Panc1 (cell line): ENCODE results near the gene CACNA2D3. TPM values are rescaled to one million over a fixed set of nuclear protein-coding genes. Genes with fewer than 3 reads are reported as not detected.

Source experiments
- ATAC-seq: fragments of 200-7000 bp; cut with Tn5 transposase; 2 replicates; pipeline ENCODE4 v1.9.1; 2020; ENCODE audit warnings: mild to moderate bottlenecking, moderate library complexity
- BruUV-seq: library from RNA; stranded (reverse); fragments of 400-500 nt; replicated peaks from 2 replicates; lab custom pipeline; 2021; lab: Mats Ljungman, UMichigan
- CTCF ChIA-PET: fragments of 300-600 bp; sonication (Branson Sonifier 250); formaldehyde crosslinking; loops from one replicate; lab custom pipeline; 2022; ENCODE audit warnings: antibody characterized with exemption; lab: Charles Lee
- POLR2A ChIA-PET: fragments of 300-600 bp; sonication (Branson Sonifier 250); formaldehyde crosslinking; loops from one replicate; lab custom pipeline; 2022; ENCODE audit warnings: antibody characterized with exemption; lab: Charles Lee
- DNase-seq: peaks from one replicate; pipeline ENCODE4 v3.0.0-alpha.2; 2010; ENCODE audit warnings: low read depth, low spot score
- H3K27ac ChIP-seq: 2 replicates; pipeline ENCODE4 v1.5.1; 2011; ENCODE audit warnings: mild to moderate bottlenecking, low read length, inconsistent platforms
- H3K27me3 ChIP-seq: fragments of 200-500 bp; sonication (Bioruptor generic); 2 replicates; pipeline ENCODE4 v1.6.0; 2014; ENCODE audit warnings: low read length, inconsistent platforms; ENCODE audit not compliant: control insufficient read depth, insufficient read depth
- H3K36me3 ChIP-seq: fragments of 200-500 bp; sonication (Bioruptor generic); 2 replicates; pipeline ENCODE4 v1.5.1; 2014; ENCODE audit warnings: inconsistent platforms, mild to moderate bottlenecking, low read length, moderate library complexity; ENCODE audit not compliant: control insufficient read depth, insufficient read depth
- H3K4me1 ChIP-seq: 2 replicates; pipeline ENCODE4 v1.5.1; 2011; ENCODE audit warnings: inconsistent platforms, mild to moderate bottlenecking, low read length, moderate library complexity; ENCODE audit not compliant: control insufficient read depth, insufficient read depth
- H3K4me3 ChIP-seq, 2 experiments: 2 replicates each; pipeline ENCODE4 v1.5.1; 2011 to 2012; ENCODE audit warnings: low read depth in 2 of 2, low read length in 2 of 2, mild to moderate bottlenecking in 2 of 2, inconsistent platforms in 1 of 2, moderate library complexity in 1 of 2
- H3K9me3 ChIP-seq: fragments of 200-500 bp; sonication (Bioruptor generic); 2 replicates; pipeline ENCODE4 v1.5.1; 2014; ENCODE audit warnings: low read depth, mild to moderate bottlenecking, inconsistent platforms, low read length, moderate library complexity; ENCODE audit not compliant: control insufficient read depth, insufficient read depth
- POLR2AphosphoS5 ChIP-seq: IDR thresholded peaks from 2 replicates; pipeline ENCODE4 v1.6.1; 2012; ENCODE audit warnings: mild to moderate bottlenecking, low read depth, low read length, moderate library complexity
- SIN3A ChIP-seq: IDR thresholded peaks from 2 replicates; pipeline ENCODE4 v1.6.1; 2012; ENCODE audit warnings: low read depth, mild to moderate bottlenecking, low read length, moderate library complexity, borderline replicate concordance; ENCODE audit not compliant: insufficient read depth
- TCF7L2 ChIP-seq: IDR thresholded peaks from 2 replicates; pipeline ENCODE4 v1.6.1; 2011; ENCODE audit warnings: mild to moderate bottlenecking, low read depth, low read length, inconsistent platforms
- in situ Hi-C: cut with HindIII; loops from 2 replicates; pipeline ENCODE4 v1.10.0; 2016; ENCODE audit warnings: low sequenced_read_pairs, low pct_unique_long_range_greater_than_20kb
- intact Hi-C: fragments of 100-400 bp; cut with micrococcal nuclease; formaldehyde crosslinking; loops from one replicate; pipeline ENCODE4 v1.10.0; 2022; ENCODE audit not compliant: unreplicated experiment
- total RNA-seq: library from RNA; stranded (reverse); gene quantifications from one replicate; pipeline ENCODE4 v1.2.1, GENCODE V29; 2021; ENCODE audit not compliant: unreplicated experiment
- TF ChIP-seq, protein P1 (sequence below): fragments of 450-650 bp; IDR thresholded peaks from 2 replicates; pipeline ENCODE4 v1.5.1; 2017; ENCODE audit warnings: mild to moderate bottlenecking
- TF ChIP-seq, protein P2 (sequence below), 2 experiments: IDR thresholded peaks; 2 replicates each; pipeline ENCODE4 v1.6.1; 2011 to 2012; ENCODE audit warnings: low read depth in 2 of 2, control low read depth in 1 of 2, low read length in 1 of 2, mild to moderate bottlenecking in 1 of 2, moderate library complexity in 1 of 2; ENCODE audit not compliant: insufficient read depth in 1 of 2

CACNA2D3 gene
- total RNA-seq, 1 experiment from 2014 or later = 0.41 TPM

DNA sequence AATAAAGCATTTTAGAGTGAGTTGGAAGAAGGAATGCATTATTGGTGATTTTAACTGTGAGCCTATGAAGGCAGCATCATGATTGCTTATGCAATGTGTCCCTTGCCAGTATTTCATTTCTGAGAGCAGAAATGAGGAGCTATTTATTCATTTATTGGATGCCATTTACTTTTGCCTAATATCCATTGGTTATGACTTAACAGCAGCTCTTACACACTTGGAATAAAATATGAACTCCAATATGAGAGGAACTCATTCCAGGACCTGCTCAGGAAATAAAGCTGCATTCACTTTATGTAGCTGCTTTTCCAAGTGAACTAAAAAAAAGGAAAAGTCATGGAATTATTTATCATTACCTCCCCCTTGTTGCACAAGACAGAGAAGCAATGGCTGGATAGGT is 525.4 kb downstream of the CACNA2D3 start:
- intact Hi-C loops (no loop called here), in situ Hi-C loops (no loop called here)
- H3K9me3 ChIP-seq = no peaks in the 10 kb centered on the region
- no peaks in the 10 kb centered on the region for H3K36me3 ChIP-seq
- no peak overlapping the region for H3K4me3 ChIP-seq
- BruUV-seq = no TSS peak
- no peak for ATAC-seq
- no peaks in the 10 kb centered on the region for H3K4me1 ChIP-seq
- CTCF ChIA-PET = no interaction called here
- H3K27ac ChIP-seq = no peak overlapping the region
- POLR2A ChIA-PET = no interaction called here
- no peaks in the 10 kb centered on the region for H3K27me3 ChIP-seq
- TF ChIP-seq TCF7L2 = no peak
- TF ChIP-seq SIN3A = no peak
- no peak for TF ChIP-seq POLR2AphosphoS5
- TF ChIP-seq, protein P1, sequence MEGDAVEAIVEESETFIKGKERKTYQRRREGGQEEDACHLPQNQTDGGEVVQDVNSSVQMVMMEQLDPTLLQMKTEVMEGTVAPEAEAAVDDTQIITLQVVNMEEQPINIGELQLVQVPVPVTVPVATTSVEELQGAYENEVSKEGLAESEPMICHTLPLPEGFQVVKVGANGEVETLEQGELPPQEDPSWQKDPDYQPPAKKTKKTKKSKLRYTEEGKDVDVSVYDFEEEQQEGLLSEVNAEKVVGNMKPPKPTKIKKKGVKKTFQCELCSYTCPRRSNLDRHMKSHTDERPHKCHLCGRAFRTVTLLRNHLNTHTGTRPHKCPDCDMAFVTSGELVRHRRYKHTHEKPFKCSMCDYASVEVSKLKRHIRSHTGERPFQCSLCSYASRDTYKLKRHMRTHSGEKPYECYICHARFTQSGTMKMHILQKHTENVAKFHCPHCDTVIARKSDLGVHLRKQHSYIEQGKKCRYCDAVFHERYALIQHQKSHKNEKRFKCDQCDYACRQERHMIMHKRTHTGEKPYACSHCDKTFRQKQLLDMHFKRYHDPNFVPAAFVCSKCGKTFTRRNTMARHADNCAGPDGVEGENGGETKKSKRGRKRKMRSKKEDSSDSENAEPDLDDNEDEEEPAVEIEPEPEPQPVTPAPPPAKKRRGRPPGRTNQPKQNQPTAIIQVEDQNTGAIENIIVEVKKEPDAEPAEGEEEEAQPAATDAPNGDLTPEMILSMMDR = no peak
- no peak for DNase-seq

DNA sequence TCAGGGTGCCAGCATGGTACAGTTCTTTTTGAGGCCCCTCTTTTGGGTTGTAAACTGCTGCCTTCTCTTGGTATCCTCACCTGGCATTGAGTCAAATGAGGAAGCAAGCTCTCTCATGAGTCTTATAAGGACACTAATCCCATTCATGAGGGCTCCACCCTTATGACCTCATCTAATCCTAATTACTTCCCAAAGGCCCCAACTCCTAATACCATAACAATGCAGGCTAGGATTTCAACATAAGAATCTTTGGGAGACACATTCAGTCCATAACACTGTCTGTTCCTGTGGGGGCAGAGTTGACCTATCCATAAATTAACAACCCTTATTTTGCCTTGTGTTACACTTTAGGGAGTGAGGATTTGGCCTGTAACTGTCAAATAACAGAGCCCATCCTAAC is 527.2 kb downstream of the CACNA2D3 start:
- CTCF ChIA-PET = no interaction called here

More for the DNA sequence above, 527.2 kb downstream of the CACNA2D3 start:
- DNase-seq (no peak), ATAC-seq (no peak)
- TF ChIP-seq TCF7L2 = no peak
- TF ChIP-seq SIN3A = no peak
- no peak for TF ChIP-seq POLR2AphosphoS5
- TF ChIP-seq, protein P2, sequence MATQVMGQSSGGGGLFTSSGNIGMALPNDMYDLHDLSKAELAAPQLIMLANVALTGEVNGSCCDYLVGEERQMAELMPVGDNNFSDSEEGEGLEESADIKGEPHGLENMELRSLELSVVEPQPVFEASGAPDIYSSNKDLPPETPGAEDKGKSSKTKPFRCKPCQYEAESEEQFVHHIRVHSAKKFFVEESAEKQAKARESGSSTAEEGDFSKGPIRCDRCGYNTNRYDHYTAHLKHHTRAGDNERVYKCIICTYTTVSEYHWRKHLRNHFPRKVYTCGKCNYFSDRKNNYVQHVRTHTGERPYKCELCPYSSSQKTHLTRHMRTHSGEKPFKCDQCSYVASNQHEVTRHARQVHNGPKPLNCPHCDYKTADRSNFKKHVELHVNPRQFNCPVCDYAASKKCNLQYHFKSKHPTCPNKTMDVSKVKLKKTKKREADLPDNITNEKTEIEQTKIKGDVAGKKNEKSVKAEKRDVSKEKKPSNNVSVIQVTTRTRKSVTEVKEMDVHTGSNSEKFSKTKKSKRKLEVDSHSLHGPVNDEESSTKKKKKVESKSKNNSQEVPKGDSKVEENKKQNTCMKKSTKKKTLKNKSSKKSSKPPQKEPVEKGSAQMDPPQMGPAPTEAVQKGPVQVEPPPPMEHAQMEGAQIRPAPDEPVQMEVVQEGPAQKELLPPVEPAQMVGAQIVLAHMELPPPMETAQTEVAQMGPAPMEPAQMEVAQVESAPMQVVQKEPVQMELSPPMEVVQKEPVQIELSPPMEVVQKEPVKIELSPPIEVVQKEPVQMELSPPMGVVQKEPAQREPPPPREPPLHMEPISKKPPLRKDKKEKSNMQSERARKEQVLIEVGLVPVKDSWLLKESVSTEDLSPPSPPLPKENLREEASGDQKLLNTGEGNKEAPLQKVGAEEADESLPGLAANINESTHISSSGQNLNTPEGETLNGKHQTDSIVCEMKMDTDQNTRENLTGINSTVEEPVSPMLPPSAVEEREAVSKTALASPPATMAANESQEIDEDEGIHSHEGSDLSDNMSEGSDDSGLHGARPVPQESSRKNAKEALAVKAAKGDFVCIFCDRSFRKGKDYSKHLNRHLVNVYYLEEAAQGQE (IDR thresholded peaks at IDR 0.05; ENCODE audit: insufficient read depth in 1 of 2, low read depth in 2 of 2, low read length in 1 of 2) = no peak
- TF ChIP-seq, protein P1 = no peak
- Histone ChIP-seq H3K9me3 (no peaks in the 10 kb centered on the region), H3K27ac (no peak overlapping the region), H3K4me3 (no peak overlapping the region), H3K36me3 (no peaks in the 10 kb centered on the region), H3K4me1 (no peaks in the 10 kb centered on the region), H3K27me3 (no peaks in the 10 kb centered on the region)
- POLR2A ChIA-PET = no interaction called here
- in situ Hi-C loops (no loop called here), intact Hi-C loops (no loop called here)
- no TSS peak for BruUV-seq
